ENCODE data around the gene CNN2. TPM values are rescaled to one million over a fixed set of nuclear protein-coding genes. Genes with fewer than 3 reads are reported as not detected.
A peak's percentile ranks its signal among the peaks of the same experiment; 100 is the strongest.

CNN2 gene
- total and polyA plus RNA-seq, 9 of the 15 experiments (the other 6 are each of a cell fraction or from before 2014, with no cell fraction given) = 12.1 to 174 (median 52.7) TPM

DNA sequence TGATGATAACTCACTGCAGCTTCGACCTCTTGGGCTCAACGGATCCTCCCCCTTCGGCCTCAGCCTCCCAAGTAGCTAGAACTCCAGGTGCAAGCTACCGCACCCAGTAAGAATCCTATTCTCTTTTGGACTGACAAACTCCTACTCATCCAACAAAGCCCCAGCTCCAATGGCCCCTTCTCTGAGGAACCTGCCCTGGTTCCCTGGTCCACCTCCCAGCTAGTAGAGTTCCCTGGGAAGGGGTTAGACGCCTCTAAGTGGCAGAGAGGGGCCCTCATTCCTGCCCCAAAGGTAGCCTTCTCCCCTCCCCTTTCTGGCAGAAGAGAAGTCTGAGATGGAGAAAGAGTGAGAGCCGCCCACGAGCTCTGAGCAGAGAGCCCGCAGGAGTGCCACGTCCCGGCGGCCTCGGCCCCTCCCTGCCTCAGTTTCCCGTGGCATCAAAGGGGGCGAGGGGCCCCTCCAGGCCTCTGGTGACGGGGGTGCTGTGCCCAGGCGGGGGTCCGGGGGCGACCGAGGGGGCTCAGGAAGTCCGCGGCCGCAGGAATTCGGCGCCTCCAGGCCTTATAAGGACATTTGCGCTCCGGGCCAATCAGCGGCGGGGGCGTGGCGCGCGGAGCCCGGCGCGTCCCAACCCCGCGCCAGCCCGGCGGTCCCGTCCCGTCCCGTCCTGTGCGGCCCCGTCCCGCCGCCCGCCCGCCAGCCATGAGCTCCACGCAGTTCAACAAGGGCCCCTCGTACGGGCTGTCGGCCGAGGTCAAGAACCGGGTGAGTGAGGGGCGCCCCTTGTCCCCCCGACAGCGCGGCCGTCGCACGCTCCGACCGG, at the start of gene CNN2 (continued):
- TF ChIP-seq CHD4 (IDR thresholded peaks at IDR 0.05; ENCODE audit: insufficient read depth, insufficient replicate concordance, low read depth, low read length, poor library complexity, severe bottlenecking) (no peak), ZNF165 (CRISPR knock-in tag; IDR thresholded peaks at IDR 0.05; ENCODE audit: borderline replicate concordance) (no peak), RBM15 (IDR thresholded peaks at IDR 0.05; ENCODE audit: insufficient read depth, low read length) (no peak), GABPA (tag; conservative IDR thresholded peaks at IDR 0.05; ENCODE audit: low read depth) (0 out of 2 replicates have a peak, but pooled peaks have one; percentile 38), FIP1L1 (IDR thresholded peaks at IDR 0.05; ENCODE audit: low read depth, low read length, poor library complexity, severe bottlenecking) (peak; percentile 52), PRMT5 (CRISPR knock-in tag; IDR thresholded peaks at IDR 0.05) (no peak), GABPB2 (CRISPR knock-in tag; conservative IDR thresholded peaks at IDR 0.05) (no peak), MXI1 (IDR thresholded peaks at IDR 0.05; ENCODE audit: low read depth, low read length) (no peak), ARID1B (IDR thresholded peaks at IDR 0.05) (no peak), BCOR (IDR thresholded peaks at IDR 0.05) (no peak), ILK (tag; IDR thresholded peaks at IDR 0.05; ENCODE audit: borderline replicate concordance, low read depth) (no peak), MAFF (IDR thresholded peaks at IDR 0.05; ENCODE audit: low read length) (no peak), MCM7 (IDR thresholded peaks at IDR 0.05) (no peak), JUN (IDR thresholded peaks at IDR 0.05; ENCODE audit: borderline replicate concordance, low read depth, low read length) (no peak), JUN (CRISPR knock-in tag; IDR thresholded peaks at IDR 0.05; ENCODE audit: borderline replicate concordance) (0 out of 2 replicates have a peak, but pooled peaks have one; percentile 20), TEAD4 (IDR thresholded peaks at IDR 0.05; ENCODE audit: low read length) (no peak), TEAD4 (CRISPR knock-in tag; IDR thresholded peaks at IDR 0.05; ENCODE audit: borderline replicate concordance) (no peak)
- TF ChIP-seq, protein P1, sequence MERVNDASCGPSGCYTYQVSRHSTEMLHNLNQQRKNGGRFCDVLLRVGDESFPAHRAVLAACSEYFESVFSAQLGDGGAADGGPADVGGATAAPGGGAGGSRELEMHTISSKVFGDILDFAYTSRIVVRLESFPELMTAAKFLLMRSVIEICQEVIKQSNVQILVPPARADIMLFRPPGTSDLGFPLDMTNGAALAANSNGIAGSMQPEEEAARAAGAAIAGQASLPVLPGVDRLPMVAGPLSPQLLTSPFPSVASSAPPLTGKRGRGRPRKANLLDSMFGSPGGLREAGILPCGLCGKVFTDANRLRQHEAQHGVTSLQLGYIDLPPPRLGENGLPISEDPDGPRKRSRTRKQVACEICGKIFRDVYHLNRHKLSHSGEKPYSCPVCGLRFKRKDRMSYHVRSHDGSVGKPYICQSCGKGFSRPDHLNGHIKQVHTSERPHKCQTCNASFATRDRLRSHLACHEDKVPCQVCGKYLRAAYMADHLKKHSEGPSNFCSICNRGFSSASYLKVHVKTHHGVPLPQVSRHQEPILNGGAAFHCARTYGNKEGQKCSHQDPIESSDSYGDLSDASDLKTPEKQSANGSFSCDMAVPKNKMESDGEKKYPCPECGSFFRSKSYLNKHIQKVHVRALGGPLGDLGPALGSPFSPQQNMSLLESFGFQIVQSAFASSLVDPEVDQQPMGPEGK (CRISPR knock-in tag; IDR thresholded peaks at IDR 0.05; ENCODE audit: borderline replicate concordance) = no peak
- TF ChIP-seq, protein P2, sequence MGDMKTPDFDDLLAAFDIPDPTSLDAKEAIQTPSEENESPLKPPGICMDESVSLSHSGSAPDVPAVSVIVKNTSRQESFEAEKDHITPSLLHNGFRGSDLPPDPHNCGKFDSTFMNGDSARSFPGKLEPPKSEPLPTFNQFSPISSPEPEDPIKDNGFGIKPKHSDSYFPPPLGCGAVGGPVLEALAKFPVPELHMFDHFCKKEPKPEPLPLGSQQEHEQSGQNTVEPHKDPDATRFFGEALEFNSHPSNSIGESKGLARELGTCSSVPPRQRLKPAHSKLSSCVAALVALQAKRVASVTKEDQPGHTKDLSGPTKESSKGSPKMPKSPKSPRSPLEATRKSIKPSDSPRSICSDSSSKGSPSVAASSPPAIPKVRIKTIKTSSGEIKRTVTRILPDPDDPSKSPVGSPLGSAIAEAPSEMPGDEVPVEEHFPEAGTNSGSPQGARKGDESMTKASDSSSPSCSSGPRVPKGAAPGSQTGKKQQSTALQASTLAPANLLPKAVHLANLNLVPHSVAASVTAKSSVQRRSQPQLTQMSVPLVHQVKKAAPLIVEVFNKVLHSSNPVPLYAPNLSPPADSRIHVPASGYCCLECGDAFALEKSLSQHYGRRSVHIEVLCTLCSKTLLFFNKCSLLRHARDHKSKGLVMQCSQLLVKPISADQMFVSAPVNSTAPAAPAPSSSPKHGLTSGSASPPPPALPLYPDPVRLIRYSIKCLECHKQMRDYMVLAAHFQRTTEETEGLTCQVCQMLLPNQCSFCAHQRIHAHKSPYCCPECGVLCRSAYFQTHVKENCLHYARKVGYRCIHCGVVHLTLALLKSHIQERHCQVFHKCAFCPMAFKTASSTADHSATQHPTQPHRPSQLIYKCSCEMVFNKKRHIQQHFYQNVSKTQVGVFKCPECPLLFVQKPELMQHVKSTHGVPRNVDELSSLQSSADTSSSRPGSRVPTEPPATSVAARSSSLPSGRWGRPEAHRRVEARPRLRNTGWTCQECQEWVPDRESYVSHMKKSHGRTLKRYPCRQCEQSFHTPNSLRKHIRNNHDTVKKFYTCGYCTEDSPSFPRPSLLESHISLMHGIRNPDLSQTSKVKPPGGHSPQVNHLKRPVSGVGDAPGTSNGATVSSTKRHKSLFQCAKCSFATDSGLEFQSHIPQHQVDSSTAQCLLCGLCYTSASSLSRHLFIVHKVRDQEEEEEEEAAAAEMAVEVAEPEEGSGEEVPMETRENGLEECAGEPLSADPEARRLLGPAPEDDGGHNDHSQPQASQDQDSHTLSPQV (IDR thresholded peaks at IDR 0.05) = 0 out of 2 replicates have a peak, but pooled peaks have one; percentile 25
- TF ChIP-seq, protein P3, sequence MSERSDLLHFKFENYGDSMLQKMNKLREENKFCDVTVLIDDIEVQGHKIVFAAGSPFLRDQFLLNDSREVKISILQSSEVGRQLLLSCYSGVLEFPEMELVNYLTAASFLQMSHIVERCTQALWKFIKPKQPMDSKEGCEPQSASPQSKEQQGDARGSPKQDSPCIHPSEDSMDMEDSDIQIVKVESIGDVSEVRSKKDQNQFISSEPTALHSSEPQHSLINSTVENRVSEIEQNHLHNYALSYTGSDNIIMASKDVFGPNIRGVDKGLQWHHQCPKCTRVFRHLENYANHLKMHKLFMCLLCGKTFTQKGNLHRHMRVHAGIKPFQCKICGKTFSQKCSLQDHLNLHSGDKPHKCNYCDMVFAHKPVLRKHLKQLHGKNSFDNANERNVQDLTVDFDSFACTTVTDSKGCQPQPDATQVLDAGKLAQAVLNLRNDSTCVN (CRISPR knock-in tag; IDR thresholded peaks at IDR 0.05) = no peak
